Measurements from ENCODE around the gene GRM4. TPM values are rescaled to one million over a fixed set of nuclear protein-coding genes. Genes with fewer than 3 reads are reported as not detected.

The GRM4 gene
- total RNA-seq, 2 experiments from 2014 or later, result 0.05 TPM; not detected in 1

DNA sequence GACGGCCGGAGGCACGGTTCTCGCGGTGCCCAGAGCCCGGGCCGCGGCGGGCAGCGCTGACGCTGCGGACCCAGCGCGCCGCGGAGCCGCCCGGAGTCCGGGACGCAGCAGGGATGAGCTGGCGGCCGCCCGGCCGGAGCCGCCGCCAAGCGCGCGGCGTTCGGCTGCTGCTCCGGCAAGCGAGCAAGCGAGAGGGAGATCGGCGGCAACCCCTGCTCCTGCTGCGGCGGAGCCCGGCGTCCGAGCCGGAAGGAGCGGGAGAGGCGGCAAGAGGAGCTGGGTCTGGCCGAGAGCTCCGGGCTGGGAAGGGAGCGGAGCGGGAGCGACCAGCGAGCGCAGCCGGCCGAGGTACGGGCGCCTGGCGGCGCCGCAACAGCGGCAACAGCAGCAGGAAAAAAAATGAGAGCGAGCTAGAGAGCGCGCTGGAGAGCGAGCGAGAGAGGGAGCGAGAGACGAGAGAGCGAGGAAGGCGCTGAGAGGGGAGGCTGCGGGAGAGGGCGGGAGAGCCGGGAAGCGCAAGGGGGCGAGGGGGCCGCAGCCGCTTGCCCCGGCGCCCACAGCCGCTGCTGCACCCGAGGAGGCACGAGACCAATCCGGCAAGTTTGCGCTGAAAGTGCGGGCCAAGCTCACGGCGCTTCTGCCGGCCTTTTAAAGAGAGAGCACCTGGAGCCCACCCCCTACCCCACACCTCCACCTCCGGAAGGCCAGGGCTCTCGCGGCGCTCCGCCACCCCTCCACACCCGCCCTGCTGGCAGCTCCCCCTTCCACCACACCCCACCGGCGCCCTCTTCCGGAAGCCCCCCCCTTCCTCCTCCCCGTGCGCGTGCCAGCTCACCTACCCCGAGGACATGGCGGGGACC lies 496 bp downstream of the GRM4 start:
- Mint-ChIP-seq H3K27me3 (peaks cover 63% of the 10 kb centered on the region), H3K4me1 (ENCODE audit: low read depth) (peaks cover 12% of the 10 kb centered on the region), H3K36me3 (no peaks in the 10 kb centered on the region), H3K9me3 (no peaks in the 10 kb centered on the region), H3K27ac (no peak overlapping the region), H3K4me3 (peak overlapping the region; percentile 15)
- DNase-seq, result peak; percentile 25
- ChIA-PET CTCF (interaction anchor here (0.9 to 1.9 kb wide), 3 partner anchors 10 to 374 kb away, joined by 4 to 8 read pairs (median 6); no protein-coding TSS in a partner anchor), POLR2A (no interaction called here)
- intact Hi-C loops (cut with micrococcal nuclease), result no loop called here

DNA sequence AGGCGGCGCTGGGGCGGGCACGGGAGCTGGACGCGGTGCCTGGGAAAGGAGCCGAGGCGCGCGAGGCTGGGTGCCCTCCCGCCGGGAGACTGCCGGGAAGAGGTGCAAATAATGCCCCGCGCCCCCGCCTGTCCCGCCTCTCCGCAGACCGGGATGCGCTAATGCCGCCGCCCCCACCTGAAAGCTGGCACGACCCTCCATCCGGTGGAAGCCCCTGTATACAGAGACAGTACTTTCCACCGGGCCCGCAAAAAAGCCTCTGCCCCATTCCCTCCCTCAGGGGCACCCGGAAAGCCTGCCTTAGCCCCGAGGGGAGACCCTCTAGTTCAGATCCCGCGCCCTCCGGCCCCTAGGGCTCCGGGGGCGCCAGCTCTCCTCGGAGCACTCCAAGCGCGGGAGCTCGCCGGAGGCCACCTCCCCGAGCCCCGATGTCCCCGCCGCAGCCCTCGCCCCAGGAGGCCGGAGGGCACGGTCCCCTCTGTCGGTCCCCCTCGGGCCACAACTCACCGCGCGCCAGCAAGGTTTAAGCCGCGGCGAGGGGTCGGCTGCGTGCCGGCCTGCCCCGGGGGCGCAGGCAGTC lies 1.2 kb downstream of the GRM4 start:
- Mint-ChIP-seq H3K4me3 (no peak overlapping the region), H3K27ac (no peak overlapping the region), H3K27me3 (peaks cover 62% of the 10 kb centered on the region), H3K9me3 (no peaks in the 10 kb centered on the region), H3K4me1 (ENCODE audit: low read depth) (peaks cover 12% of the 10 kb centered on the region), H3K36me3 (no peaks in the 10 kb centered on the region)
- ChIA-PET CTCF (interaction anchor here (0.7 to 1.9 kb wide), 4 partner anchors 11 to 373 kb away, joined by 3 to 8 read pairs (median 5); no protein-coding TSS in a partner anchor), POLR2A (no interaction called here)
- DNase-seq, result no peak
- intact Hi-C loops (cut with micrococcal nuclease), result no loop called here

DNA sequence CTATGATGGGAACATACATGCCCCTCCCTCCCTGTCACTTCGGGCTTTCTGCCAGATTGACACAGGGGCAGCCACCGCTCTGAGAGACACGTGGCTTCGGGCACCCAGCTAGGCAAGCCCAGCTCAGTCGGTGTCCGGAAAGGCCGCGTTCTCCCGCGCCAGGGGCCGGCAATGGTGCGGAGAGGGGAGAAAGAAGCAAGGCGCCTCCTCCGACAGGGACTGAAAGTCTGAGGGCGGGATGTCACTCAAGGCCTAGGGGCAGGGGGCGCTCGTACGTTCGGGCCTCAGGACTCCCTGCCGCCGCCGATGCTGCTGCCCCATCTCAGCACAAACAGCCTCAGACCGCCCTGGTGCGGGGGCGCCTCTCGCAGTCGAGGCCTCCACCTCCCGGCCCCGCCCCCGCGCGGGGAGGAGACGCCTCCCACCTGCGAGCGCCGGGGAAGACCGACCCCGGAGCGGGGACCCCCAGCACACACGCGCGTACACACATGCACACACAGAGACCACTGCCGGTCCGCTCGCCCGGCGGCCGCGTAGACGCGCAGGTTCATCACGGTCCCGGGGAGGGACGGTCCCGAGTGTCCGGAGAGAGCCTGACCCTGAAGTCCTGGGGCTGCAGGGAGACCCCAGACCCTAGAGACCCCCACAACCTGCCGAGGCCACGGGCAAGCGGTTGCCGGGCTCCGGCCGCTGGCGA lies 1.9 kb downstream of the GRM4 start:
- CTCF ChIA-PET, result interaction anchor here (0.7 to 1.9 kb wide), 2 partner anchors 89 to 144 kb away, joined by 3 to 8 read pairs; no protein-coding TSS in a partner anchor
- Mint-ChIP-seq H3K9me3 (no peaks in the 10 kb centered on the region), H3K36me3 (no peaks in the 10 kb centered on the region), H3K4me3 (no peak overlapping the region), H3K4me1 (ENCODE audit: low read depth) (peaks cover 12% of the 10 kb centered on the region), H3K27ac (no peak overlapping the region), H3K27me3 (peaks cover 67% of the 10 kb centered on the region)
- intact Hi-C loops (cut with micrococcal nuclease), result no loop called here
- DNase-seq, result peak; percentile 64
- POLR2A ChIA-PET, result no interaction called here

DNA sequence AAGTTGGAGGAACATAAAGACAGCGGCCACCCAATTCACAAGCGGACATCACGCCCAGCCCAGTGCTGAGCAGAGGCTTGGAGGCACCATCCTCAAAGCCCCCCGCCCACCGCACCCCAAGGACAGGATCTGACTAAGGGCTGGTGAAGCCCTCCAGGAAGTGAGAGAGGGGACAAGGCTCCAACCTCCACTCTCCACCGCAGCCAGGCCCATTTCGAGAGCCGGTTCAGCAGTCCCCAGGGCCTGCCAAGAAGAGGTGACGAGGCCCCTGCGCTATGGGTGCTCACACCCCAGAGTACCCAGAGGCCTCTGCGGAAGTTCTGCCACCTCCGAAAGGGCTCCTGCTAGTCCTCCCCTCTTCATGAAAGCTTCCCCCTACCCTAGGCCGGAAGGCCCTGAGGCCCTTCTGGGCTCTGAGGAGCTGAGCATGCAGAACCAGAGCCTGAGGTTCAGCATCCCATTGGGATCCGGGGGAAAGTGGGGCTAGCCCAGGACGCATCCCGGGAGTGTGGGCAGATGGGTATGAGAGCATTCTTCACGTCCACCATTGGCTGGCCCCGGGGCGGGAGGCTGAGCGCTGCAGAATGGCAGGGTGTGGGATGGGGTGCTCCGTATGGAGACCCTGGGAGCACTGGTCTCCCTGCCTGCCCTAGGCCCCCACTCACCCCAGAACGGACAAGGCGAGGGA lies 2.5 kb downstream of the GRM4 start:
- Mint-ChIP-seq H3K27ac (no peak overlapping the region), H3K27me3 (peaks cover 69% of the 10 kb centered on the region), H3K4me1 (ENCODE audit: low read depth) (peaks cover 12% of the 10 kb centered on the region), H3K9me3 (no peaks in the 10 kb centered on the region), H3K4me3 (no peak overlapping the region), H3K36me3 (no peaks in the 10 kb centered on the region)
- POLR2A ChIA-PET, result no interaction called here
- no peak for DNase-seq
- intact Hi-C loops (cut with micrococcal nuclease), result no loop called here
- CTCF ChIA-PET, result interaction anchor here (0.8 kb wide), 1 partner anchor 88 kb away, joined by 5 read pairs; no protein-coding TSS in a partner anchor

DNA sequence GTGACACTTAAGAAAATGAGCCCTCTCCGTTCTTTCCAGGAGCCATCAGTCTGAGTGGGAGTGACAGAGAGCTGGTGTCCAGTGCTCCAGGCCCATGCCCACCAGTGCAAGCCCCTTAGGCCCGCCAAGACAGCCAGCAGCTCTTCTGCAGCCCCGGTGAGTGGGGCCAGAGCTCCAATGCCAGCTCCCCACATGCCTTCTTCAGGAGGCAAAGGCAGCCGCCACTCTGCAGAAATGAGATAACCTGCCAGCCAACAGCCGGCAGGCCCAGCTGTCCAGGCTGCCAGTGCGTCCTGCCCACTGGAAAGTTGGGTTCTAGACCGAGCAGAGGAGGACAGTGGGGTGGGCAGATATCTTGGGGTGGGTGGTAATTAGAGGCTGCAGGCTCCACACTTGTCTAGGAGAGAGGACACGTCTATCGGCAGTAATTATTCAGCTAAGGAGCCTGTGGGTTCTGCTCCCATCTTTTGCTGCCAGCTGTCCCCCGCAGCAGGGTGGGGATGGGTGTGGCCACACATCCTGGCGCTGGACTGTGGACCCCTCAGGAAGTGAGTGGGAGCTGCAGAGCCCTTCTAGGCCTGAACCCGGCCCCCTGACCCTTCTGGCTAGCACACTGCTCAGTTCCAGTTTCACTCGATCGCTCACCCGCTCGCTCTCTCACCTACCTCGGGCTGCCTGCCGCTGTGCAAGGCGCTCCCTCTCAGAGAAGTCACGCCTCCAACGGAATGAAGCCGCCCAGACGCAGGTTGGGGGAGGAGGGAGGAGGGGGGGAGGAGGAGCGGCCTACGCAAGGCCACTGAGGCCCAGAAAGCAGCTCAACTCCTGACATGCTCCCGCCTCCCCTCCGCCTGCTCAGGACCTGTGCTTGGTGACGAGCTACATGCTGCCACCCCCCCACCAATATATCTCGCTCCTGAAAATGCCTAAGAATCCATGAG lies 3.6 kb downstream of the GRM4 start:
- H3K9me3 Mint-ChIP-seq, result no peaks in the 10 kb centered on the region
- CTCF ChIA-PET, result interaction anchor here (0.8 kb wide), 1 partner anchor 87 kb away, joined by 5 read pairs; no protein-coding TSS in a partner anchor
- H3K4me3 Mint-ChIP-seq, result no peak overlapping the region

DNA sequence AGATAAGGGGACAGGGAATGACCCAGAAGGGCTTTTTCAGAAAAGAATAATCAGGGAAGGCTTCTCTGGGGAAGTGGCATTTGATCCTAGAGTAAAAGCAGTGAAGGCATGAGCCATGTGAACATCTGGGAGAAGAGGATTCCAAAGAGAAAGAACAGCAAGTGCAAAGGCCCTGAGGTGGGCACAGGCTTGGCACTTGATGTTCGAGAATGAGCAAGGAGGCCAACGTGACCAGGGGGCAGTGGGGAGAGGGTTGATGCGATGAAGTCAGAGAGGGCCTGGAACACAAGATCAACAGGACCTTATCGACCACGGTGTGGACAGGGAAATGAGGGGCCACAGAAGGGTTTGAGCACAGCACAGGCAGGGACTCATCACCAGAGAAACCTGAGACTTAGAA lies 5.8 kb downstream of the GRM4 start:
- Mint-ChIP-seq H3K36me3 (no peaks in the 10 kb centered on the region), H3K27ac (no peak overlapping the region), H3K9me3 (no peaks in the 10 kb centered on the region), H3K4me1 (ENCODE audit: low read depth) (peaks cover 12% of the 10 kb centered on the region), H3K27me3 (peaks cover 68% of the 10 kb centered on the region), H3K4me3 (no peak overlapping the region)
- DNase-seq, result no peak
- POLR2A ChIA-PET, result no interaction called here
- intact Hi-C loops (cut with micrococcal nuclease), result no loop called here
- CTCF ChIA-PET, result no interaction called here

More for the DNA sequence above, 3.6 kb downstream of the GRM4 start:
- Mint-ChIP-seq H3K4me1 (ENCODE audit: low read depth) (peaks cover 12% of the 10 kb centered on the region), H3K27me3 (peaks cover 69% of the 10 kb centered on the region), H3K36me3 (no peaks in the 10 kb centered on the region), H3K27ac (no peak overlapping the region)
- POLR2A ChIA-PET, result no interaction called here
- intact Hi-C loops (cut with micrococcal nuclease), result no loop called here
- DNase-seq, result peak; percentile 25

DNA sequence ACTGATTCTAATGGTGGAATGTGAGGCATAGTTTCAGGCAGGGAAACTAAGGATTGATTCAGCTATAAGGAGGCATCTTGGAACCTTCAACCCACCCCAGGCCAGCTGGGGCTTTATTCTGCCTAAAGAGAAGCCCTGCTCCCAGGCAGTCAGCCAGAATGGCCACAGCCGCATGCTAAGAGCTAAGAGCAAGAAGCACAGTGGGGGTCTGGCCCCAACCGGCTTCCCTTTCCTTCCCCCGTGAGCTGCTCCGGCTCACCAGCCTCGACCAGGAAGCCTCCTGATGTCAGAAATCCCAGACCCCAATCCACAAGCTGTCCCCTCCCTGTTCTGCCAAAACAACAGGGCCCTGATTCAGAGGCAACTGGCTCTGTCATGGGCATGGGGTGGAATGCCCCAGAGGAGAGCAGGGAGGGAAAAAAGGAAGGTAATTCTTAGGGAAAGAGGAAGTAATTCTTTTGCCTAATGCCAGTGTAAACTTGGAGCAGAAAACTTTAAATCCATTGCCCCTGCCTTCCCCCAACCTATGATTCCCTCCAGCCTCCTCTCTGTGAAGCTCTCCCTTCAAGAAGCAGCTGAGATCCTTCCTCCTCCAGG lies 6.9 kb downstream of the GRM4 start:
- CTCF ChIA-PET, result interaction anchor here (0.8 kb wide), 1 partner anchor 57 kb away, joined by 4 read pairs; no protein-coding TSS in a partner anchor
- Mint-ChIP-seq H3K27ac (no peak overlapping the region), H3K9me3 (no peaks in the 10 kb centered on the region), H3K4me1 (ENCODE audit: low read depth) (peaks cover 12% of the 10 kb centered on the region), H3K4me3 (no peak overlapping the region), H3K36me3 (no peaks in the 10 kb centered on the region), H3K27me3 (peaks cover 71% of the 10 kb centered on the region)
- DNase-seq, result no peak
- intact Hi-C loops (cut with micrococcal nuclease), result no loop called here
- POLR2A ChIA-PET, result no interaction called here

DNA sequence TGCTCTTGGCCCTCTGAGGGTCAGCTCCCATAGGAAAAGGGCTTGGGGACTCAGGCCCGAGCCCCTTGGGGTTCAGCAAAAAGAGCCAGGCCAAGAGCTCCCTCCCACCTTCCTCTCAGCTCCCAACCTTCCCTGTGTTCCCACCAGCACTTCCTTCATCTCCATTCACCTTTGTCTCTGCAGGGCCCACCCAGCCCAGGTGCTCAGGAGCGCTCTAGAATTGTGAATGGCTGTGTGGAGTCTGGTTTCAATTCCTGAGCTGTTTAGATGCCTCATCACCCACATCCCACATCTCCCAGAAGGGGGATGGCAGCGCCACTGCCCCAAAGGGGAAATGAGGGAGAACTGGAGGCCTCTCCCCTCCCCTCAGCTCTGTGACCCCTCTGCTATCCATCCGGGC lies 7.7 kb downstream of the GRM4 start:
- CTCF ChIA-PET, result no interaction called here
- POLR2A ChIA-PET, result no interaction called here
- H3K4me3 Mint-ChIP-seq, result no peak overlapping the region
- H3K36me3 Mint-ChIP-seq, result no peaks in the 10 kb centered on the region
- peaks cover 69% of the 10 kb centered on the region for H3K27me3 Mint-ChIP-seq
- no peak overlapping the region for H3K27ac Mint-ChIP-seq
- intact Hi-C loops (cut with micrococcal nuclease), result no loop called here
- no peak for DNase-seq
- H3K9me3 Mint-ChIP-seq, result no peaks in the 10 kb centered on the region
- H3K4me1 Mint-ChIP-seq (ENCODE audit: low read depth), result peaks cover 8% of the 10 kb centered on the region

DNA sequence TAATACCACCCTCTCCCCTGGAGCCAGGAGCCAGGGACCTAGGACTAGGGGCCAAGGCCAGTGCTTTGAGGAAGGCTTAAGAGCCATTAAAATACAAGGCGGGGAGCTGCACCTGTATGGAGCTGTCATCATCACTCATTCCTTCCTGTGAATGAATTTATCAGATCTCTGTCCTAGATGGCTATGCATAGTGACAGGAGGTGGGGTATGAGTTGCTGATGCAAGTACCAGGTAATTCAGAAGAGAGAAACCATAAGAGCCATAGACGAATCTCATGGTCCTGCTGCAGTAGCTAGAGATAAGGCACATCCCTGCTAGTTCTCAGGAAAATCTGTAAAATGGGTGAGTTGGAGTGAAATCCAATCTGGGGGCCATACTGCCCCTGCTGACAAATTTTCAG lies 10.3 kb downstream of the GRM4 start:
- intact Hi-C loops (cut with micrococcal nuclease), result no loop called here

DNA sequence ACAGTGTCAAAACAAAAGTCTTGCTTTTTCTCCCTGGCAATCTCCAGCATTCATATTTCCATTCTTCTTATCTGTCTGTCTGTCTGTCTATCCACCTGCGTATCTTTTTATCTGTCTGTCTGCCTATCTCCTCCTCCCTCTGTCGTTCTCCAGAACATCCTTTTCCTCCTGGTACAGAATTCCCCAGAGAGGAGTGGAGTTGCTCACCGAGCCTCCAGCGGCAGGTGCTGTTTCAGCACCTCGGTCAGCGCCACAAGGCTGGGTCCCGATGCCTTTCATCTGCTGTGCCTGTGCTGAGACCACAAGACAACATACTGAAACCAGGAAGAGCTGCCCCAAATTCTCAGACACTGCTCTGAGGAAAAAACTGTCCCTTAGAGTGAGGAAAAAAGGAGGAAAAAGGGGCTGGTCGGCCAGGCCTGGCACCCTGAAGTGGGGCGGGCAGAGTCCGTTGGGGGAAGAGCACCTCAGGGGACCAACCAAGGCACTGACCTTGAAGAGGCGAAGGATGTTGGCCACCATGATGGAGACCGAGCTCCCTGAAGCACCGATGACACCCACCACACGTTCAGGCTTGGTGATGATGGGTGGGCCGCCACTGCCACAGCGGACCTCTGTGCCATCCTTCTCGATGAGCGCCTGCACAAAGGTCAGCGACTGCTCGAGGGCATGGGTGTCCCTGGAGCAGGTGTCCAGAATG lies 13.3 kb downstream of the GRM4 start:
- no peaks in the 10 kb centered on the region for H3K4me1 Mint-ChIP-seq (ENCODE audit: low read depth)
- intact Hi-C loops (cut with micrococcal nuclease), result no loop called here
- H3K4me3 Mint-ChIP-seq, result no peak overlapping the region
- no peaks in the 10 kb centered on the region for H3K9me3 Mint-ChIP-seq
- peaks cover 49% of the 10 kb centered on the region for H3K27me3 Mint-ChIP-seq
- peak; percentile 43 for DNase-seq
- H3K27ac Mint-ChIP-seq, result no peak overlapping the region
- ChIA-PET POLR2A (no interaction called here), CTCF (no interaction called here)
- no peaks in the 10 kb centered on the region for H3K36me3 Mint-ChIP-seq

More for the DNA sequence above, 10.3 kb downstream of the GRM4 start:
- ChIA-PET CTCF (interaction anchor here (1.0 kb wide), 1 partner anchor 27 kb away, joined by 3 read pairs; no protein-coding TSS in a partner anchor), POLR2A (no interaction called here)
- Mint-ChIP-seq H3K9me3 (no peaks in the 10 kb centered on the region), H3K27ac (no peak overlapping the region), H3K27me3 (peaks cover 65% of the 10 kb centered on the region), H3K4me3 (no peak overlapping the region), H3K4me1 (ENCODE audit: low read depth) (no peaks in the 10 kb centered on the region), H3K36me3 (no peaks in the 10 kb centered on the region)
- DNase-seq, result no peak
